Panc1 (cell line): Measurements from ENCODE around the gene FADS2.

ENCODE experiments used
- CTCF ChIP-seq: fragments of 450-650 bp; IDR thresholded peaks from 2 replicates; pipeline ENCODE4 v1.5.1; 2017; ENCODE audit warnings: mild to moderate bottlenecking
- POLR2AphosphoS5 ChIP-seq: IDR thresholded peaks from 2 replicates; pipeline ENCODE4 v1.6.1; 2012; ENCODE audit warnings: mild to moderate bottlenecking, low read depth, low read length, moderate library complexity
- SIN3A ChIP-seq: IDR thresholded peaks from 2 replicates; pipeline ENCODE4 v1.6.1; 2012; ENCODE audit warnings: low read depth, mild to moderate bottlenecking, low read length, moderate library complexity, borderline replicate concordance; ENCODE audit not compliant: insufficient read depth
- TCF7L2 ChIP-seq: IDR thresholded peaks from 2 replicates; pipeline ENCODE4 v1.6.1; 2011; ENCODE audit warnings: mild to moderate bottlenecking, low read depth, low read length, inconsistent platforms
- TF ChIP-seq, protein P1 (sequence below), 2 experiments: IDR thresholded peaks; 2 replicates each; pipeline ENCODE4 v1.6.1; 2011 to 2012; ENCODE audit warnings: low read depth in 2 of 2, control low read depth in 1 of 2, low read length in 1 of 2, mild to moderate bottlenecking in 1 of 2, moderate library complexity in 1 of 2; ENCODE audit not compliant: insufficient read depth in 1 of 2

- TF ChIP-seq CTCF: no peak
- peak; percentile 11; the same call in 1 of the 2 replicates for TF ChIP-seq POLR2AphosphoS5
- TF ChIP-seq TCF7L2: no peak
- TF ChIP-seq, protein P1, sequence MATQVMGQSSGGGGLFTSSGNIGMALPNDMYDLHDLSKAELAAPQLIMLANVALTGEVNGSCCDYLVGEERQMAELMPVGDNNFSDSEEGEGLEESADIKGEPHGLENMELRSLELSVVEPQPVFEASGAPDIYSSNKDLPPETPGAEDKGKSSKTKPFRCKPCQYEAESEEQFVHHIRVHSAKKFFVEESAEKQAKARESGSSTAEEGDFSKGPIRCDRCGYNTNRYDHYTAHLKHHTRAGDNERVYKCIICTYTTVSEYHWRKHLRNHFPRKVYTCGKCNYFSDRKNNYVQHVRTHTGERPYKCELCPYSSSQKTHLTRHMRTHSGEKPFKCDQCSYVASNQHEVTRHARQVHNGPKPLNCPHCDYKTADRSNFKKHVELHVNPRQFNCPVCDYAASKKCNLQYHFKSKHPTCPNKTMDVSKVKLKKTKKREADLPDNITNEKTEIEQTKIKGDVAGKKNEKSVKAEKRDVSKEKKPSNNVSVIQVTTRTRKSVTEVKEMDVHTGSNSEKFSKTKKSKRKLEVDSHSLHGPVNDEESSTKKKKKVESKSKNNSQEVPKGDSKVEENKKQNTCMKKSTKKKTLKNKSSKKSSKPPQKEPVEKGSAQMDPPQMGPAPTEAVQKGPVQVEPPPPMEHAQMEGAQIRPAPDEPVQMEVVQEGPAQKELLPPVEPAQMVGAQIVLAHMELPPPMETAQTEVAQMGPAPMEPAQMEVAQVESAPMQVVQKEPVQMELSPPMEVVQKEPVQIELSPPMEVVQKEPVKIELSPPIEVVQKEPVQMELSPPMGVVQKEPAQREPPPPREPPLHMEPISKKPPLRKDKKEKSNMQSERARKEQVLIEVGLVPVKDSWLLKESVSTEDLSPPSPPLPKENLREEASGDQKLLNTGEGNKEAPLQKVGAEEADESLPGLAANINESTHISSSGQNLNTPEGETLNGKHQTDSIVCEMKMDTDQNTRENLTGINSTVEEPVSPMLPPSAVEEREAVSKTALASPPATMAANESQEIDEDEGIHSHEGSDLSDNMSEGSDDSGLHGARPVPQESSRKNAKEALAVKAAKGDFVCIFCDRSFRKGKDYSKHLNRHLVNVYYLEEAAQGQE (IDR thresholded peaks at IDR 0.05; ENCODE audit: insufficient read depth in 1 of 2, low read depth in 2 of 2, low read length in 1 of 2): no peak
- TF ChIP-seq SIN3A: peak; percentile 53; the same call in 1 of the 2 replicates
These were observed 12.0 kb upstream of the FADS2 start for GRCh38 chr11:61815790-61816735.
